CMK (cell line): Measurements from ENCODE around the gene TJP1.
"Not testable (repeated sequence)": the region's sequence is repeated elsewhere in the genome, so short reads cannot be mapped to it uniquely, and the experiment has no call there.

ENCODE experiments used
- DNase-seq: peaks from one replicate; pipeline ENCODE4 v3.0.0-alpha.2; 2010; ENCODE audit warnings: low read depth

The TJP1 gene

DNA sequence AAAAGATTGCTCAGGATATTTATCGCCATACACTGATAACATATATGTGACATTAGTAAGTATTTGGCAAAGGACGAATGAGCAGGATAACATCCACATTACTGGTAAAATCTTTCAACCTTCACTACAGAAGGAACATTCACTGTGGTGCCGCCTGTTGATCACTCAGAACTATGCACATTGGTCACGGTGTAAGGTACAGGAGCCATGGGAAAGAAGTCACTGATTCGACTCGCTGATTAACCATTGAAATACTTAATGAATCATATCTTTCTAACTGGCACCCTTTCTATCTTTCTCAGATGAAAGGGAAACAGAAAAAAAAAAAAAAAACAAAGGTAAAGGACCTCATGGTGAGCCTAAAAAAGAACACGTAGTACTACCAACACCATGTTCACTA lies 68.8 kb downstream of the TJP1 start:
- no peak for DNase-seq

DNA sequence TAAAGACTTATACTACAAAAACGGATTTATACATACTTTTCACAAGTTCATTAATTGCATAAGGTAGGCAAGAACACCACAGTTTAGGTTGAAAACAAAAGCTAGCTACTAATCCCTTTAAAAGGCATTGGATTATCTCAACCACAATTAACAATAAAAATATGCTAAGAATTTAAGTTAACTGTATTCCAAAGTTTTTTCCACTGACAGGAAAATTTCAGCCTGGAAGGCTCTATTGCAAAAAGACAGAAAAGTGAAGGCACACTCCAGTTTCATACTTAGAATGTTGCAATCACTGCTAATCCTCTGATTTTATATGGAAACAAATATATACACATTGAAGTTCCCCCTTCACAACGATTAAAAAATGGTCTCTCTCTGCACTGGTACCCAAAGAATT lies 71.5 kb downstream of the TJP1 start:
- DNase-seq = no peak

DNA sequence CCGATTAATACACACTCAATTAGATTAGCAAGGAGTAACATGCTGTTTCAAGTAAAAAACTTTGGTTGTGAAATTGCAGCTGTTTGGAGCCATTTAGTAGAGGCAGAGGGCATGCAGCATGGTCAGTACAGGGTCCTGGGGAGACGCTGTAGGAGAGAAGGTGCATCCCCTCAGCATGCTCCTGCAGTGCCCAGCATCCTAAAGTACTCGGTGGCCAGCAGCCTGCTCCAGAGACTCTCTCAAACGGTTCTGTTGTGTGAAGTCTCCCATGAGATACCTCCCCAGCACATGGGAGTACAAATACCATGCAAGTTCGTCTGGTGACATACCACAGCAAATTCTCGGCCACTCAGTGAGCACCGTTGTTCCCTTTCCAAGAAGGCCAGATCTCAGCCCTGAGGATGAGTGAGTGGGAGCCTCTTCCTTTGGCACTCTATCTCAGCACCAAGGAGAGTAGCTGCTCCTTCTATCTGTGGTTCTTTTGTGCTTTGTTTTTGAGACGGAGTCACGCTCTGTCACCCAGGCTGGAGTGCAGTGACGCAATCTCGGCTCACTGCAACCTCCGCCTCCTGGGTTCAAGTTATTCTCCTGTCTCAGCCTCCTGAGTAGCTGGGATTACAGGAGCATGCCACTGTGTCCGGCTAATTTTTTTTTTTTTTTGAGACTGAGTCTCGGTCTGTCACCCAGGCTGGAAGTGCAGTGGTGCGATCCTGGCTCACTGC lies 72.7 kb downstream of the TJP1 start:
- no peak for DNase-seq

DNA sequence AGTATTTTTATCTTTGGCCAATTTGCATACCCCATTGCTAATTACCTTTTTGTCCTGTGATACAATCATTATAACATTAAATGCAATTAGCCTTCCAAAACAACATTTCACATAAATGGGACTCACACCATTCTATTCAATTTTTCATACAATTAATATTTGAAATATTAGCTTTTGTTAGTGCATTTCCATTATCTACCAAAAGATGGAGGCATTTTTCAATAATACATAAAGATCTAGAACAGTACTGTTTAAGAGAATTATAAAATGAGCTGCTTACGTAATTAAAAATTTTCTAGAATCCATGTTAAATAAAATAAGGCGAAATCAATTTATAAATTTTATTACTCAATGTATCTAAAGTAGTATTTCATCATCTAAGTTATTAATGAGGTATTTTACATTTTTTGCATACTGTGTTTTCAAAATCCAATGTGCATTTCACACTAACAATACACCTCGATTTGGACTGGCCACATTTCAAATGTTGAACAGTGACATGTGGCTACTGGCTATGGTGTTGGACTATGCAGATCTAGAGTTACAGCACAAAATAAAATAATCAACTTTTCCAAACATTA lies 74.3 kb downstream of the TJP1 start:
- no peak for DNase-seq

DNA sequence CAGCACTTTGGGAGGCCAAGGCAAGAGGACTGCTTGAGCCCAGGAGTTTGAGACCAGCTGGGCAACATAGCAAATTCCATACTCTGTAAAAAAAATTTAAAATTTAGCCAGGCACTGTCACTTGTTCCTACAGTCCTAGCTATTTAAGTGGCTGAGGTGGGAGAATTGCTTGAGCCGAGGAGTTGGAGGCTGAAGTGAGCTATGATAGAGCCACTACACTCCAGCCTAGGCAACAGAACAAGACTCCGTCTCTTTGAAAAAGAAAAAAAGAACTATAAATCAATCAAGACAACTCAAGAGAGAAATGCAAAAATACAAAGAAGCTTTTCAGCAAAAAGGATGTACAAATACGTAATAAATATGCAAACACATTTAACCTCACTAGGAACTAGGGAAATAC lies 78.8 kb downstream of the TJP1 start:
- DNase-seq = no peak

DNA sequence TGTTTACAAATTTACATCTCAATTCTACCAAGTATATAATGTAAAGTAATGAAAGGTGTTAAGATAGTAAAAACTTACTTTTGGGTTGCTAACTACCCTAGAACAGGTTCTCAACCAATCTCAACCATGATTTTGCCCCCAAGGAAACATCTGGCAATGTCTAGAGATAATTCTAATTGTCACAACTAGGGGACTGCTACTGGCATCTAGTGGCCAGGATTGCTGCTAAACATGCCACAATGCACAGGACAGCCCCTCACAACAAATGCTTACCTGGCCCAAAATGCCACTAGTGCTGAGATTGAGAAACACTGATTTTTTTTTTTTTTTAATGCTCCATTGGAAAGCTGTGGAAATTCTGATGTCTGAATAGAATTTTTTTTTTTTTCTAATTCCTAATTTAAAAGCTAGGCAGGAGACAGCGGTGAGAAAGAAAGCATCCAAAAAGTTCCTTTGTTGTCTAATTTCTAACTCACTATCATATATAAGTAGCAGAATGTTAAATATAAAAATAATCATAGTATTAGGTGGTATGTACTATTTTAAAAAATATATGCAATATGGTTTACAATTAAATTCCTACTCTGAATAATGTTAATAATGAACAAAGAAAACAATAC lies 81.5 kb downstream of the TJP1 start:
- no peak for DNase-seq

DNA sequence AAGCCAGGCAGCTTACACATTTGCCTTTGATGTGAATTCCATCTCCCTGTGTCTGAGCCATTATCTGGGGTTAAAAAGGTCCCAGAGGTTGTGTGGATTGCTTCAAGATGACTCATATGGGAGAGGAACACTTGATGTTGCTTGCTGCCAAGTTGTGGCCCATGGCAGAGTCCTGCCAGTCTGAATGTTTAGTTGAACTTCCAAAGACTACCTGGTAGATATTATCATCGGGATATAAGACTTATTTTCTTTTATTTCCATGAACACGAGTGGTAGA lies 85.6 kb downstream of the TJP1 start:
- DNase-seq = no peak

GRCh38 chr15:29736012-29736743 lies 86.1 kb downstream of the TJP1 start:
- DNase-seq = no peak

- no peak for DNase-seq
These were observed 87.2 kb downstream of the TJP1 start for GRCh38 chr15:29734917-29735572.

DNA sequence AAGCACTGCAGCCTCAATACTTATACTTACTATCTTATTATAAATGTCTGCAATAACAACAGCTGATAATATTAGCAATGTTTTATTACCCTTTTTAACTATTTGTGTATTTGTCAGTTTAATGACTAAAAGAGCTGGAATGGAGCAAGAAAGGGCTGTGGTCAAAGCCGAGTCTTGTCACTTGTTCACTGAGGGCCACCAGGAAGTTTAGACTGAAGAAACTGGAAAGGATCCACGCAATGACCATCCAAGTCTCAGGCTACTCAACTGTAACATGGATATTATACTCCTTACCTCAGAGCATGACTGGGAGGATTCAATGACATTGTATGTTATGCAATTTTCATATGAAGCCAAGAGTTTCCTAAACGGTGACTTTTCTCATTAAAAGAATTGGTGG lies 90.4 kb downstream of the TJP1 start:
- no peak for DNase-seq

DNA sequence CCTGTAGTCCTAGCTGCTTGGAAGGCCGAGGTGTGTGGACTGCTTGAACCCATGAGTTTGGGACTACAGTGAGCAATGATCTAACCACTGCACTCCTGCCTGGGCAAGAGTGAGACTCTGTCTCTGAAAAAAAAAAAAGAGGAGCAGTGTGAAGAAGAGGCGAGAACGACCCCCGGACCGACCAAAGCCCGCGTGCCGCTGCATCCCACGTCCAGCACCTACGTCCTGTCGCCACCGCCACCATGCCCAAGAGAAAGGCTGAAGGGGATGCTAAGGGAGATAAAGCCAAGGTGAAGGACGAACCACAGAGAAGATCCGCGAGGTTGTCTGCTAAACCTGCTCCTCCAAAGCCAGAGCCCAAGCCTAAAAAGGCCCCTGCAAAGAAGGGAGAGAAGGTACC lies 91.8 kb downstream of the TJP1 start:
- DNase-seq = not testable (repeated sequence)

DNA sequence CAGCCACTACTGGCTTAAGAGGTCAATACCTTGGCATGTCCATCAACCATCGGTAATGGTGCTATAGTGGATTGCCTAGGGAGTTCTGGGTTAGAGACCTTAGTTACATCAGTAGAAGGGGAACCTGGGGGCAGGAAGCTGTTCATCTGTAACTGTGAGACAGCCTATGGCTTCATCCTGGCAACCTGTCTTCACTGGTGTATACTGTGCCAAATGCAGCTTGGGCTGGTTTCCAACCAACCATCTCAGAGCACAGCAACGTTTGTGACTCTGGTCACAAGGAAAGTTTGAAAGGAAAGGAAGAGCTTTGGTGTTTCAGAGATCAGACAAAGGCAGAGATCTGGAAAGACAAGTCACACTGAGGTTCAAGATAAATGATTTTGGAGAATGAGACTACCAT lies 93.8 kb downstream of the TJP1 start:
- no peak for DNase-seq

- DNase-seq = no peak
These were observed 94.4 kb downstream of the TJP1 start for GRCh38 chr15:29727871-29728270.

DNA sequence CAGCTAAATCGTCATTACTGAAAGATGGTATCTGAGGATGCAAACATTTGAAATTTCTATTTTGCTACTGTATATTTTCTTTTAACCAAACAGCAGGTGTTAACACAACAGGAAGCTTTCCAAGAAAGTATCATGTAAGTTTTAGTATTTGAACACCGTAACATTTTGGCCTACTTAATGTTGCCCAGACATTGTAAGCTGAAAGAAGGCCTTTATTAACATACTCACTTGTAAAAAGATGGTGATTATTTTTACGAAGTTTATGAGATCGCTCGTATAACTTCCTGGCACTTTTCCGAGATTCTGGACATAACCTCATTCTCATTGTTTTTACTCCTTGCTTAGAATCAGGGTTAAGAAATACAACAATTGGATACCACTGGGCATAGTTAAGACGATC lies 95.7 kb downstream of the TJP1 start:
- no peak for DNase-seq

DNA sequence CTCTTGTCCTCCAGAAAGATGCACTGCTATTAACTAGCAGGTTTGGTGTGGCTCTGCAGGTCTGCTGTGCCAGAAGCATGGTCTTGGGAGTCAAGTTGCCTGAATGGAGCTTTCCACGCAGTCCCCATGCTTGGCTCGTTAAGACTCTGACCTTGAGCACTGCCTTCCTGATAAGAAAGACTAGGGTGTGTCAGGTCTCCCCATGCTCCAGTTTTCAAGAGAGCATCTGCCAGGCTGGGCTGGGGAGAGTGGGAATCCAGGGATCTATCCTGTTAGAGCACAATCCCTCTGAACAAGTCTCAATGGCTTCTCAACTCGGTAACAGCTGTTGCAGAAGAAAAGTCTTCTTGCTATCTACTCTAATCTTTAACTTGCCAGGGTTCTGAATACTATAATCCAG lies 98.2 kb downstream of the TJP1 start:
- DNase-seq = no peak

- no peak for DNase-seq
These were observed 108.5 kb downstream of the TJP1 start for GRCh38 chr15:29713784-29714183.

DNA sequence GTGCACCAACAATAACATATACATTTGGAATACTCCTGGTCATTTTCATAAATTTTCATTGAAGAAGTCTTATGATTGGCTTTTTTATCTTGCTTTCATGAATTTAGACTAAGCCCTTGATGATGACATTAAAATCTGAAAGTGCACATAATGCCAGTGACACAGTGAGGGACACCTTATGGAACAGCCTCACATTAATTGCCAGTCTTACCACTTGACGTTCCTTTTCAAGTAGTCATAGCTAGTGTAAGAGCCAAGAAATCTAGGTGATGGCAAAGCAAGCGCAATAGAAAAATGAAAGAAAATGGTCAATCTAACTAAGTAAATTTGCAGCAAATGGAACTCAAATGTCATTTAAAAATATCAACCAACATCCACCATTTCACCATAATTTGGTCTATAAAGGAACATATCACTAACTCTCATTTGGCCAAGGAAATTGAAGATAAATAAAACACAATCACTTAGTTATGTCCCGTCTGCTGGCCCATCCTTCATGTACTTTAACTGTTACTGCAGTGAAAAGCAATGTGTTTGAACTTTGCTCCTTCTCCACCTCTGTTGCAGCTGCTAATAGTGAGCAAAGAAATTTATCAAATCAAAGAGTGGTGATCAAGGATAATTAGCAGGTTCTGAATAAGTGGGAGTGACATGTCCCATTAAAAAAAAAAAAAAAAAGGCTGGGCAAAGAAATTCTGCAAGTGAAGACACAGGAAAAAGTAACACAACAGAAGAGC lies 110.0 kb downstream of the TJP1 start:
- DNase-seq = no peak

DNA sequence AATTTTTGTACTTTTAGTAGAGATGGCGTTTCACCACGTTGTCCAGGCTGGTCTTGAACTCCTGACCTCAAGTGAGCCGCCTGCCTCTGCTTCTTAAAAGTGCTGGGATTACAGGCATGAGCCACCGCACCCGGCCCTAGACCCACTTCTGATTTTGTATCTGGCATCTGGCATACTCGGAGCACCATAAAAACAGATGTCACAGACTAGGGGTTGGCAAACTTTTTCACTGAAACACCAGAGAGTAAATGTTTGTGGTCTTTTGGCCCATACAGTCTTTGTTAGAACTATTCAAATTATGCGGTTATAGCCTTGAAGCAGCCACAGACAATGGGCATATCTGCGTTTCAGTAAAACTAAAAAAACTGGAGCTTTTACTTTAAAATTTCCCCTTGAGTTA lies 110.7 kb downstream of the TJP1 start:
- no peak for DNase-seq

GRCh38 chr15:29708519-29708918 lies 113.7 kb downstream of the TJP1 start:
- DNase-seq = no peak

DNA sequence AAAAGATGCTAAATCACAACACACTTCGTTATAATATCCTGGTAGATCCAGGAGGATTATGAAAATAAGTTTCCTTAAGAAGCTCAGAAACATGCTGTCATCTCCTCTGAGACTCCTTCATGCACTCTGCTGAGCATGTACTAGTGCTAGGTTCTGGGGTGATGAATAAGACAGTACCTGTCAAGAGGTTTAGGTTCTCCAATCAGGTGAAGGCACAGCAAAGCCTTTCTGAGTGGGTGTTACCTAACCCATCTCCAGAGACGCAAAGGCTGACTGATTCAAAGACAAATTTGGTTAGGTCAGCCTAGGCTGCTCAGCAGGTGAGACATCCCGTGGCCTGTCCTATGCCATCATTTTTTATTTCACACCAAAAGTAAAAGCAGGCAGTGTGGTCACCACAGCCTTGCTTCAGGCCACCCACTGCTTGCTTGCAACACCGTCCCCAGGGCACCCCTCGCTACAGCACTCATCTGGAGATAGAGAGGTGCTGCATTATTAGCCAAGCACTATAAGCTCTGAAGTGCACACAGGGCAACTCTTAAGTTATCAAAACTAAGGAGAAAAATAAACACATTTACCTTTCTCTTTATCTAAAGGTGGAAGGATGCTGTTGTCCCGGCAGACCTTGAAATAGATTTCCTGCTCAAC lies 117.2 kb downstream of the TJP1 start:
- DNase-seq = no peak

GRCh38 chr15:29701151-29701550 lies 121.1 kb downstream of the TJP1 start:
- DNase-seq = no peak

DNA sequence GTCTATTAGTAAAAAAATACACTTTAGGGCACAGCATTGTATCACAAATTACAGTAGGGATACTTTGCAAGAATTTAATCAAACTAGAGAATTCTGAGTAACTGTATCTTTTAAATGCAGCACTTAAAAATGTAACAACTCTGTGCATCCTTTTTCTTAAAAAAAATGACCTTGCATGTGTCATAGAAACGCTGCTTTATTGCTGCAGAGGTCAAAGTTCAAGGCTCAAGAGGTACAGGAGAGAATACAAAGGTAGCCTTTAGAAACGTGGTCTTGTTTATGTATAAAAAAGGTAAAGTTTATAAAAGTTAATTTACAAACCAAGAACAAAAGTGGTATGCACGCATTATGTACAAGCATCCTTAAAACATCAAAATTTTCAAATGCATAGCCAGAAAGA lies 122.0 kb downstream of the TJP1 start:
- no peak for DNase-seq
